Stimulated activated naive CD8-positive, alpha-beta T cell treated with anti-CD3 and anti-CD28 coated beads, Interleukin-15, Interleukin-2, amounts not matched to agents 100 U/mL and 50 U/mL, for 24 hours (primary cell): ENCODE measurements around the gene CLSTN3.

Source experiments
- ATAC-seq: fragments of 150-1000 bp; cut with Tn5 transposase; one replicate; pipeline ENCODE4 v1.10.0; 2021
- DNase-seq: peaks from one replicate; pipeline ENCODE4 v3.0.0; 2021

The CLSTN3 gene

DNA sequence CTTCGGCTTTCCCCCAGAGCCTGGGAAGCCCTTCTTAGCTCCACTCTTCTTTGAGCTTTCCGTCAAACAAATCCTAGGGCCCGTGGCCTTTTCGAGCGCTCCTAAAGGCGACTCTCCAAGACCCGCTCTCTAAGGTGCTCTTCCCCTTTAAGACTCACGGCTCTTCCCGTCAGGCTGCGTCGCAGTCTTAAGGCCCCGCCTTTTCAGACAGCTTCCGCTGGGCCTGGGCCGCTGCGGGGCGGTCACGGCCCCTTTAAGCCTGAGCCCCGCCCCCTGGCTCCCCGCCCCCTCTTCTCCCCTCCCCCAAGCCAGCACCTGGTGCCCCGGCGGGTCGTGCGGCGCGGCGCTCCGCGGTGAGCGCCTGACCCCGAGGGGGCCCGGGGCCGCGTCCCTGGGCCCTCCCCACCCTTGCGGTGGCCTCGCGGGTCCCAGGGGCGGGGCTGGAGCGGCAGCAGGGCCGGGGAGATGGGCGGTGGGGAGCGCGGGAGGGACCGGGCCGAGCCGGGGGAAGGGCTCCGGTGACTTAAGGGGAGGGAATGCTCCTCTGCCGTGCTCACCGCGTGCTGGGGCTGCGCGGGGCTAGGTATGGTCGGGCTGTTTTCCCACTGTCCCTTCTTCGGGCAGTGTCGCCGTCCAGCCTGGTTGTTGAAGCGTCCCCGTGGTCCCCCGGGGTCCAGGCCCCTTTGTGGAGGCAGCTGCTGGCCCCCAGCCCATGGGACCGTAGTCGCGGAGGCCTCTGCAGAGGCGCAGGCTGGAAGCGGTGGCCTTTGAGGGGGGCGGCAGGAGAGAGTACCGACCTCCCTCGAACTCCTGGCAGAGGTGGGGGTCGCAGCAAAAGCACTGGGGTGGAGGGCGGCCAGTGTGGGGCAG, 59.5 kb downstream of the CLSTN3 start, which contains the start of gene PEX5:
TSS of gene PEX5 (plus strand) at position 289 of the 870 bp plus-strand sequence. CDS start 692 bp downstream, outside the sequence.
- peak; percentile 99 for ATAC-seq
- DNase-seq: peak; percentile 83

DNA sequence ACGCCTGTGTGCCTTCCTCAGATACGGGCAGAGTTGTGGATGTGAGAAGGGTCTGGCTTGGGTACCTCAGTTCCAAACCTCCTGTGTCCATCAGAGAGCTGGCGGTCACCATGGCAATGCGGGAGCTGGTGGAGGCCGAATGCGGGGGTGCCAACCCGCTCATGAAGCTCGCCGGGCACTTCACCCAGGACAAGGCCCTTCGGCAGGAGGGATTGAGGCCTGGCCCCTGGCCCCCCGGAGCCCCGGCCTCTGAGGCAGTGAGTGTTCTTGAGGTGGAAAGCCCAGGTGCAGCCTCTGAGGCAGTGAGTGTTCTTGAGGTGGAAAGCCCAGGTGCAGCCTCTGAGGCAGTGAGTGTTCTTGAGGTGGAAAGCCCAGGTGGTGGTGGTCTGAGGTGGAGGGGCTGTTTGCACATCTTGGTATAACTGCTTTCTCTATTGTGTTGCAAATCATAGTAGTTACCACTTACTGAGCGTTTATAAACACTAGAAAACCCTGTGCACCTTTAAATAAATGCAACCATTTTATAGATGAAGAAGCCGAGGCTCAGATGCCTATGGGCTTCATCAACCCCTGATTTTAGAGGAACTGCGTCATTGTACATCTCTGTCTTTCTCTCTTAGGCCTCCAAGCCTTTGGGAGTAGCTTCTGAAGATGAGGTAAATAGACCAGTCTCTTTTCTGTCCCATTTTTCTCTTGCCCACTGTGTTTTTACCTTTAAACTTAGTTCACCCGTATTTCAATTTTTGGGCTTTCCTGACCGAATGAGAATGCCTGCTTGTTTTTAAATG, 60.3 kb downstream of the CLSTN3 start:
- ATAC-seq: no peak

DNA sequence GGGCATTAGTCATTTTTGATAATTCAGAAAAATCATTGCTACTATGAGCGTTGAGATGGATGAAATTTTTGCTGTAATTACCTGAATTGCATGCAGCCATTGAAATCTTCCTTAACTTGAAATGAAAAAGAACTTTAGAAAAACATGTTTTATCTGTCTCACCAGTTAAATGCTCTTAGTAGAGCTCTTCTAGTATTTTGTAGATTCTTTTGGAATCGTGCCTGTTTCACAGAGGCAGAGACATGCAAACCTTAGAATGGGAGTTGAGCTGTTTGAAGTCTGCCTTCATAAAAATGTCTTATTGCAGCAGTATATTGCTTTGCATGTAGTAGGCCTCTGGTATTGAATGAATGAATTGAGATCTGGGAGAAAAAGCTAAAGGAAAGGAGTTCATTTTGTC, 63.5 kb downstream of the CLSTN3 start:
- DNase-seq (no peak), ATAC-seq (no peak)

More for the DNA sequence above, 60.3 kb downstream of the CLSTN3 start:
- DNase-seq: peak; percentile 19

DNA sequence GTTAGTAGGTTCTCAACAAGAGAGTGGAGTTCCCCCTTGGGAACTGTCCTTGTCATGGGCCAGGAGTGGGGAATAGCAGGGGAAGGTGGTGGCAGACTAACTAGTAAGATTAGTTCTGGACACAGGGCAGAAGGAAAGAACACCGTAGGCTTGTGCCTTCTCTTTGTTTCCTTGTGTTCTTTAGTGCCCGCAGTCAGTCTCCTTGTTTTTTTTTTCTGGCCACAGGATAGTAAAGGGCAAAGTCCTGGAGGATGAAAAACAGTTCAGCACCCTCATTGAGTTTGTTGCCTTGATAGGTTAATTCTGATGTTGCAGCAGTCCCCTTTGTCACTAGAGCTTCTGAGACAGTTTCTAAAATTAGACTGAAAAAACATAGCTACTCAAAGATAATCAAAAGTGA, 67.7 kb downstream of the CLSTN3 start:
- no peak for DNase-seq
- no peak for ATAC-seq

DNA sequence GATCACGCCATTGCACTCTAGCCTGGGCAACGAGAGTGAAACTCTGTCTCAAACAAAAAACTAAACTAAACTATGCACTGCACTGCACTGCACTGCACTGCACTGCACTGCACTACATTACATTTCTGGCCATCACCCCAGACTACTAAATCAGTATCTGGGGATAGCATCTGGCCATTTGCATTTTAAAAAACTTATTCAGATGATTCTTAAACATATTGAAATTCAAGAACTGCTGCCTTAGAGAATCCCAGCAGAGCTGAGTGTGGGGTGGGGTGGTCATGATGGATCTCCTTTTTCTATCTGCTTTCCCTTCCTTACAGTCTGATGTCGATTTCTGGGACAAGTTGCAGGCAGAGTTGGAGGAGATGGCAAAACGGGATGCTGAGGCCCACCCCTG, 72.9 kb downstream of the CLSTN3 start:
- no peak for ATAC-seq
- DNase-seq: no peak

DNA sequence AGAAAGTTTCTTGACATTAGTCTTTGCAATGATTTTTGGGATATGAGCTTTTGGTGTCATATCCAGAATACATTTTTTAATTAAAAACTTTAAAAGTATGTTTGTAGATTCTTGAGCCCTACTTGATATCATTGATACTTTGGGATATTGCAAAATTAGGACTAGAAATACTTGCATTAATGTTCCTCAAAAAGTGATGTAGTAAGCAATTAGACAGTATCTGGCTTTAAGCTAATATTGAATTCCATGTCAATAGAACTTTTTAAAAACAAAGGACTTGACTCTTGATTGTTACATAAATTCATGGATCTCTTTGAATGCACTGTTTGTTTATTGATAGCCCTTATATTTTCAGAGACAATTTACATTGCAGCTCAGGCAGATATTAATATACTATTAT, 74.9 kb downstream of the CLSTN3 start:
- ATAC-seq: no peak
- DNase-seq: no peak

DNA sequence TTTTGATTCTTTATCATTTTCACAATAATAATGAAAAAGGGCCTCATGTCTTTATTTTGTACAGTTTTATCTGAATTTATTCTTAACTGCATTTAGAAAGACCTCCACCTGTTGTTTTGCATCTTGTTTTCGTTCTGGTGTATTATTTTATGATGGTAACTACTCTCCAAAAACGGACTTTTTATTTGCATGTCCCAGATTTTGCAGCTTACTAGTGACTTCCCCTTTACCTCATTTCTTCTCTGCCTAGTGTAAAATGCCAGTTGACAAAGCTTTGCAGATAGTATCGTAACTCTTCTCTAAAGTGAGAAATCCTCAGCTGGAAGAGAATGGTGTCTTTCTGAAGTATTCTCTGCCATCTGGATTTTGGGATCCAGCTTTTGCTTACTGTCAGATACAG, 76.5 kb downstream of the CLSTN3 start:
- no peak for ATAC-seq
- DNase-seq: no peak

DNA sequence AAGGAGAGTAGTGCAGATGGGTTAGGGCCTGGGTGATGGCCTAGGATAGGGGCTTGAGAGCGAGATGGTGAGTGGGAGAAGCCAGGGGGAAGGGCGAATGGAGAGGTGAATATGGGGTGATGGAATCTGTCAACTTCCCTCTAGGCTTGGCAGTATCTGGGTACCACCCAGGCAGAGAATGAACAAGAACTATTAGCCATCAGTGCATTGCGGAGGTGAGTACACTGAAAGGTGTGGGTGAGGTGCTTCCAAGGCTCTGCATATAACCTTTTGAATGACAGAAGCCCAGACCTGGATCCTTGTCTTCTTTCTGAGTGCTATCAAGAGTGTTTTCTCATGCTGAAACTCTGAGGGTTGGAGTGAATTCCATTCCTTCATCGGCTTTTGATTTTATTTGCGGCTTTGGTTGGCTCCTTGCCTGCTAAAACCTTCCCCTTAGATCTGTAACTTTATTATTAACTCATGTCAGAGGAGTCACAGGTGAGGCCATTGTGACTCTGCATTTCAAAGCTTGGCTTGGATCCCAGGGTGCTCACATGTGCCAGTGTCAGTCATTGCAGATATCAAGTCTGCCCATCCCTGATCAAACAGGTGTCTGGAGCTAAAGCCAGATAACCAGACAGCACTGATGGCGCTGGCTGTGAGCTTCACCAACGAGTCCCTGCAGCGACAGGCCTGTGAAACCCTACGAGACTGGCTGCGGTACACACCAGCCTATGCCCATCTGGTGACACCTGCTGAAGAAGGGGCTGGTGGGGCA, 77.9 kb downstream of the CLSTN3 start:
- ATAC-seq (no peak), DNase-seq (no peak)
